ENCODE measurements around the gene RSF1. TPM values are rescaled to one million over a fixed set of nuclear protein-coding genes. Genes with fewer than 3 reads are reported as not detected.

Gene RSF1
- total and polyA plus RNA-seq, 4 donors = 5.2 to 33.1 (median 13.4) TPM

- Histone ChIP-seq H3K36me3 (ENCODE audit: control insufficient read depth in 4 of 4, insufficient read depth in 3 of 4, low read depth in 1 of 4, low read length in 3 of 4) (peaks cover 2 to 44% (median 39%) of the 10 kb centered on the region in 4 donors), H3K27ac (ENCODE audit: low read depth in 1 of 2, low read length in 2 of 2) (no peak overlapping the region), H3K4me1 (ENCODE audit: control insufficient read depth in 4 of 4, insufficient read depth in 4 of 4, low read length in 3 of 4) (no peaks in the 10 kb centered on the region), H3K4me3 (ENCODE audit: low read depth in 1 of 3, low read length in 3 of 3) (no peak overlapping the region), H3K27me3 (ENCODE audit: control insufficient read depth in 4 of 4, insufficient read depth in 4 of 4, low read length in 3 of 4) (no peaks in the 10 kb centered on the region), H3K9ac (ENCODE audit: low read depth in 1 of 2, low read length in 2 of 2) (no peak overlapping the region), H3K9me3 (ENCODE audit: control insufficient read depth in 4 of 4, low read length in 3 of 4) (no peaks in the 10 kb centered on the region)
- no peak for DNase-seq (ENCODE audit: low spot score)
- TF ChIP-seq REST (IDR thresholded peaks at IDR 0.05) (no peak), YY1 (IDR thresholded peaks at IDR 0.05) (no peak), ATF3 (IDR thresholded peaks at IDR 0.05) (no peak), RAD21 (IDR thresholded peaks at IDR 0.05) (no peak), FOXA1 (IDR thresholded peaks at IDR 0.05) (no peak), CTCF (IDR thresholded peaks at IDR 0.05; ENCODE audit: low read depth, low read length, missing input control) (no peak), NR2F2 (IDR thresholded peaks at IDR 0.05) (no peak), MAX (IDR thresholded peaks at IDR 0.05) (no peak), JUND (IDR thresholded peaks at IDR 0.05) (no peak), HNF4G (IDR thresholded peaks at IDR 0.05) (no peak), SP1 (IDR thresholded peaks at IDR 0.05) (no peak), TAF1 (conservative IDR thresholded peaks at IDR 0.05) (no peak), ZBTB33 (IDR thresholded peaks at IDR 0.05) (no peak), GABPA (IDR thresholded peaks at IDR 0.05 in 1 of 2, conservative IDR thresholded peaks at IDR 0.05 in 1 of 2) (no peak), RXRA (IDR thresholded peaks at IDR 0.05) (no peak)
- 97% methylated on average over 3 of the region's 3 CpGs for WGBS
Measured at GRCh38 chr11:77677138-77677537, 143.4 kb downstream of the RSF1 start.

GRCh38 chr11:77672264-77672663 is 148.3 kb downstream of the RSF1 start:
- DNase-seq (ENCODE audit: low spot score) = no peak
- Histone ChIP-seq H3K4me1 (ENCODE audit: control insufficient read depth in 4 of 4, insufficient read depth in 4 of 4, low read length in 3 of 4) (no peaks in the 10 kb centered on the region), H3K9me3 (ENCODE audit: control insufficient read depth in 4 of 4, low read length in 3 of 4) (no peaks in the 10 kb centered on the region), H3K9ac (ENCODE audit: low read depth in 1 of 2, low read length in 2 of 2) (no peak overlapping the region), H3K4me3 (ENCODE audit: low read depth in 1 of 3, low read length in 3 of 3) (no peak overlapping the region), H3K27me3 (ENCODE audit: control insufficient read depth in 4 of 4, insufficient read depth in 4 of 4, low read length in 3 of 4) (no peaks in the 10 kb centered on the region), H3K27ac (ENCODE audit: low read depth in 1 of 2, low read length in 2 of 2) (no peak overlapping the region), H3K36me3 (ENCODE audit: control insufficient read depth in 4 of 4, insufficient read depth in 3 of 4, low read depth in 1 of 4, low read length in 3 of 4) (peaks cover 3 to 68% (median 45%) of the 10 kb centered on the region in 4 donors)
- 83% methylated on average over 1 of the region's 1 CpG for WGBS
- TF ChIP-seq NR2F2 (IDR thresholded peaks at IDR 0.05) (no peak), HNF4G (IDR thresholded peaks at IDR 0.05) (no peak), JUND (IDR thresholded peaks at IDR 0.05) (no peak), SP1 (IDR thresholded peaks at IDR 0.05) (no peak), TAF1 (conservative IDR thresholded peaks at IDR 0.05) (no peak), EGR1 (IDR thresholded peaks at IDR 0.05; ENCODE audit: low read depth in 2 of 2) (no peak), FOXA1 (IDR thresholded peaks at IDR 0.05) (no peak), HNF4A (conservative IDR thresholded peaks at IDR 0.05) (no peak), REST (IDR thresholded peaks at IDR 0.05) (no peak)
